NCI-H2227 (cell line): Measurements from ENCODE around the gene DTNB.
"Not testable (repeated sequence)": the region's sequence is repeated elsewhere in the genome, so short reads cannot be mapped to it uniquely, and the experiment has no call there.

ENCODE experiments used
- DNase-seq: peaks from one replicate; lab custom pipeline; 2025; ENCODE audit not compliant: unreplicated experiment; lab: John Stamatoyannopoulos, UW

The DTNB gene

GRCh38 chr2:25549571-25549970 lies 123.8 kb downstream of the DTNB start:
- DNase-seq = not testable (repeated sequence)

DNA sequence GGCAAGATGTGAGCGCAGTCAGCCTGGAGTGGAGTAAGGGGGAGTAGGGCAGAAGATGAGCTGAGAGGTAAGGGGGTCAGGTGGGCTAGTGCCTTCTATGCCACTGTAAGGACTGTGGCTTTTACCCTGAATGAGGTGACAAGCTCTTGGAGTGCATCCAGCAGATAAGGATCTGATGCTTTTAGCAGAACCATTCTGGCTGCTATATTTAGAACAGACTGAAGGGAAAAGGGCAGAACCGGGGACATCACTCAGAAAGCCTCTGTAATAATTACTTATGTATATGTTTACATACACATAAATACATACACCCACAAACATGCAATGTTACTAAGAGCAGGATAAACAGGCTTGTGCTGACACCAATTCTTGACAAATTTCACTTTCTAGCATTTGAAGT lies 124.8 kb downstream of the DTNB start:
- DNase-seq = peak; percentile 13

DNA sequence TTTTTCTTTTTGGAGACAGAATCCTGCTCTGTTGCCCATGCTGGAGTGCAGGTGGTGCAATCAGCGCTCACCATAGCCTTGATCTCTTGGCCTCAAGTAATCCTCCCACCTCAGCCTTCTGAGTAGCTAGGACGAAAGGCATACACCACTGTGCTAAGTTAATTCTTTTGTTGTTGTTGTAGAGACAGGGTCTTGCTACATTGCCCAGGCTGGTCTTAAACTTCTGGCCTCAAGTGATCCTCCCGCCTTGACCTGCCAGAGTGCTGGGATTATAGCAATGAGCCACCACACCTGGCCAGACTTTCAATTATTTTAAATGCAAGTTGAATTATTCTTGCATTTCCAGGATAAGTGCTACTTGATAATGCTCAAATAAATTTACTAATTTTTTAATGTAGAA lies 126.5 kb downstream of the DTNB start:
- no peak for DNase-seq

DNA sequence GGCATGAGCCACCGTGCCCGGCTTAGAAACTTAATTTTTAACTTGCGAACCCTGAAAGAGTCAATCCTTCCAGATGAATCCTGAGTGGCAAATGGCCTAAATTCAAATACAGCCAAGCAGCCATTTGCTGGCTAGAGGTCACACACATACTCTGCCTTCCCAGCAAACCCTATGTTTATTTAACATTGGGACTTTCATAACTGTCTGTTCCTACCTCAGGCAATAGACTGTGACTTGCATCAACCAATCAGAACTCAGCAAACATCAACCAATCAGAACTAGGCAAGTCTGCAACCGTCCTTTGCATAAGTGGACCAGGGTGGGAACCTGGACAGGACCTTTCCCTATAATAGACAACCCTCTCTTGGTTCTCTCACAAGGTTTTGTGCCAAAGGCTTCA lies 127.5 kb downstream of the DTNB start:
- DNase-seq = no peak

GRCh38 chr2:25544445-25544844 lies 128.9 kb downstream of the DTNB start:
- no peak for DNase-seq

DNA sequence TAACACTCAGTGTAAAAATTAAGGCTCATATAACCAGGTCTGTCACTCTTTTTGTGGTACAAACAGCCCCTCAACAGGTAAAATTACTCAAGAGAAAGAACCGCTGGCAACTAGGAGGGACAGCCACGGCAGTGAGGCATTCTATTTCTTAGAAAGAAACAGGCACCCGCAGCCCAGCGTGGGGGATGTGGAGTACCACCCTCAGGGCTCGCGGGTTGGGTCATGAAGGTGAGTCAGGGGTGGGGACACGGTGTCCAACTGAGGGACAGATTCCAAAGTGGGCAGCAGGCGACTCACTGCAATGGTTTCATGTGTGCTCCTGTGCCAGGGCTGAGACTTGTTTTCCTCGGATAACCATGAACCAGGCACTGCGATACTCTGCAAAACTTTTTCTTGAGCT lies 129.4 kb downstream of the DTNB start:
- DNase-seq = no peak

DNA sequence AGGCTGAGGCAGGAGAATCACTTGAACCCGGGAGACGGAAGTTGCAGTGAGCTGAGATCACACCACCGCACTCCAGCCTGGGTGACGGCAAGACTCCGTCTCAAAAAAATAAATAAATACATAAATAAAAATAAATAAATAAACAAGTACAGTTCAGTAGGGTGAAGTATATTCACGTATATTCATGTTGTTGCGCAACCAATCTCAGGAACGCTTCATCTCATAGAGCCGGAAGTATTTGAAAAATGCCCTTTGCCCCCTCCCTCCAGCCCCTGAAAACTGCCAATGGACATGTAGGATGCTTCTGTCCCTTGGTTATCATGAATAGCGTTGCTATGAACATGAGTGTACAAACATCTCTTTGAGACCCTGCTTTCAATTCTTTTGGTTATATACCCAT lies 132.0 kb downstream of the DTNB start:
- DNase-seq = no peak

DNA sequence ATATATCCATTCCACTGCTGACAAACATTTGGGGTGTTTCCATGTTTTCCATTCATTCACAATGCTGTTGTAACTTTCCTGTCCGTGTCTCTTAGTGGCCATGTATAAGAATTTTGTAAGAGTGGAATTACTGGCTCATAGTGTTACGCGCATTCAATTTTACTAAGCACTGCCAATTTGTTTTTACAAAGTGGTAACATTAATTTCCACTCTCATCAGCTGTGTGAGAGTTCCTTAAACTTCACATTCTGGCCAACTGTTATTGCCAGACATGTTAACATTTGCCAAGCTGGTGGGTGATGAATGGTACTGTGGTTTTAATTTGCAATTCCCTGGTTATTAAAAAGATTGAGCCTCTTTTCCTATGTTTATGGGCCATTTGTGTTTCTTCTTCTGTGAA lies 134.2 kb downstream of the DTNB start:
- DNase-seq = no peak

- no peak for DNase-seq
These were observed 135.9 kb downstream of the DTNB start for GRCh38 chr2:25537526-25537925.

- not testable (repeated sequence) for DNase-seq
These were observed 137.7 kb downstream of the DTNB start for GRCh38 chr2:25535411-25536289.

DNA sequence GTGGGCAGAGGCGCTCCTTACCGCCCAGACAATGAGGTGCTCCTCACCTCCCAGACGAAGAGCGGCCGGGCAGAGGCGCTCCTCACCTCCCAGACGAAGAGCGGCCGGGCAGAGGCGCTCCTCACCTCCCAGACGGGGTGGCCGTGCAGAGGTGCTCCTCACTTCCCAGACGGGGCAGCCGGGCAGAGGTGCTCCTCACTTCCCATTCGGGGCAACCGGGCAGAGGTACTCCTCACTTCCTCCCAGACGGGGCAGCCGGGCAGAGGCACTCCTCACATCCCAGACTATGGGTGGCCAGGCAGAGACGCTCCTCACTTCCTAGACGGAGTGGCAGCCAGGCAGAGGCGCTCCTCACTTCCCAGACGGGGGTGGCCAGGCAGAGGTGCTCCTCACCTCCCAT lies 138.4 kb downstream of the DTNB start:
- DNase-seq = not testable (repeated sequence)

DNA sequence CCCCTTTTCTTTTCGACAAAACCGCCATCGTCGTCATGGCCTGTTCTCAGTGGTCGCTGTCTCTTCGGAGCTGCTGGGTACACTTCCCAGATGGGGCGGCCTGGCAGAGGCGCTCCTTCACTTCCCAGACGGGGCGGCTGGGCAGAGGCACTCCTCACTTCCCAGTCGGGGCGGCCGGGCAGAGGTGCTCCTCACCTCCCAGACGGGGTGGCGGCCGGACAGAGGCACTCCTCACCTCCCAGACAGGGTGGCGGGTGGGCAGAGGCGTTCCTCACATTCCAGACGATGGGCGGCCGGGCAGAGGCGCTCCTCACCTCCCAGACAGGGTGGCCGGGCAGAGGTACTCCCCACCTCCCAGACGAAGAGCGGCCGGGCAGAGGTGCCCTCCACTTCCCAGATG lies 138.9 kb downstream of the DTNB start:
- DNase-seq = no peak

DNA sequence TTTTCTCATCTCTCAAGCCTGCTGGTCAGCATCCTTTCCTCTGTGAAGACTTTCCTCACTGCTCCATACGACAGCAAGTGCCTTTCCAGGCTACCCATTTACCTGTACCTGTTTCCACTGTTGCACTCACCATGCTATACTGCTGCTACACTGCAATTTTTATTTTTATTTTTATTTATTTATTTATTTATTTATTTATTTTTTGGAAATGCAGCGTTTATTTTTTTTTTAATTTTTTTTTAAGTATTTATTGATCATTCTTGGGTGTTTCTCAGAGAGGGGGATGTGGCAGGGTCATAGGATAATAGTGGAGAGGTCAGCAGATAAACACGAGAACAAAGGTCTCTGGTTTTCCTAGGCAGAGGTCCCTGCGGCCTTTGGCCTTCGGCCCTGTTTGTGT lies 139.6 kb downstream of the DTNB start:
- DNase-seq = not testable (repeated sequence)

GRCh38 chr2:25532521-25532920 lies 140.9 kb downstream of the DTNB start:
- no peak for DNase-seq

DNA sequence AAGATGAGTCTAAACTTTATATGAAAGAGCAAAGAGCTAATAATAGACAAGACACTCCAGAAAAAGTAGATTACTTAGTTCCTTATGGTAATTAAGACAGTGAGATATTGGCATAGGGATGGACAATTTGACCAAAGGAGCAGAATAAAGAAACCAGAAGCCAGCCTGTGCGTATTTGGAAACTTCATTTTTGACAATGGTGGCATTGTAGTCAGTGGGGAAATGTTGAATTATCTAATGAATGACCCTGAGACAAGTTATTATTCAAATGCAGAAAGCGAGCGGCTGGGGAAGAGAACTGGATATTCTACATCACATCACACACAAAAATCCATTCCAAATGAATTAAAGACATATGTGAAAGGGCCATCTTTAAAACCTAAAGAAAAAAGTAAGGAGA lies 144.3 kb downstream of the DTNB start:
- DNase-seq = no peak

- DNase-seq = no peak
These were observed 145.2 kb downstream of the DTNB start for GRCh38 chr2:25528173-25528572.

DNA sequence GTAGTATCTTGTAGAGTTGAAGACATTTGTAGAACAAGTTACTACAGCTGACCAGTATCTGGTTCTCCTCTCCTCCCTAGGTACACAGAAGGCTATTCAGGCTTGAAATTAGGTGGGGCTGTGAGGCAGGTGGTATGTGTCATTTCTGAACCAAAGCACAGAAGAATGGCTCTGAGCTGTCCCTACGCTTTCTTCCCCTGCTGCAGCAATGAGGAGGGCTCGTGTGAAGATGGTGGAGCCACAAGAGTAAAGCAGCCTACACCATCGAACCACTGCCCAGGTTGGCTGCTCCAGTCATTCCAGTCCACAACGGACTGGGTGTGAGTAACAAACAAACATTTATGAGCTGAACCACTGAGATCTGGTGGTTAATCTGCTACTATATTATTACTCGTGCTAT lies 148.9 kb downstream of the DTNB start:
- DNase-seq = no peak

- no peak for DNase-seq
These were observed 150.3 kb downstream of the DTNB start for GRCh38 chr2:25523060-25523459.

GRCh38 chr2:25521665-25522387 lies 151.6 kb downstream of the DTNB start:
- DNase-seq = peak; percentile 76

- no peak for DNase-seq
These were observed 152.3 kb downstream of the DTNB start for GRCh38 chr2:25521126-25521525.

- DNase-seq = no peak
These were observed 155.7 kb downstream of the DTNB start for GRCh38 chr2:25517701-25518100.

DNA sequence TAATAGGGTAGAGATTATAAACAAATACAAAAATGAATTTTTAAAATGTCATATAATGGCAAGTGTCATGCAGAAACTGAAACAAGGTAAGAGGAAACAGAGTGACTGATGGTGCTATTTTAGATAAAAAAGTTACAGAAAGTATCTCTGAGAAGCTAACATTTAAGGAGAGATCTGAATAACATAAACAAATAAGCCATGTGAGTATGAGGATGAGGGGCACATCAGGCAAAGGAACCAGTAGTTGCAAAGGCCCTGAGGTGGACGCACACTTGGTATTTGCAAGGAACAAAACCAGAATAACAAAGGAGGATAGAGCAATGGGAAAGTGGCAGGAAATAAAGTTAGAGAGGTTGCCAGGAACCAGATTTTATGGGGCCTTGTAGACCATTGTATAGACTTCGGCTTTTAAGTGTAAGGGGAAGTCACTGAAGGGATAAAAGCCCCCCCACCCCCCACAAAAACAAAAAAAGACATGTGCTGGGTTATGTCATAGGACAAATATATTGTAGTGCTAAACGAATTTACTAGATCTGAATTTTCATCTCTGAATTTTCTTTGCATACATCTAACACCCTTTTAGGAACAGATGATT lies 159.2 kb downstream of the DTNB start:
- DNase-seq = no peak
